ENCODE data around the gene GRM5.

GRM5 gene

DNA sequence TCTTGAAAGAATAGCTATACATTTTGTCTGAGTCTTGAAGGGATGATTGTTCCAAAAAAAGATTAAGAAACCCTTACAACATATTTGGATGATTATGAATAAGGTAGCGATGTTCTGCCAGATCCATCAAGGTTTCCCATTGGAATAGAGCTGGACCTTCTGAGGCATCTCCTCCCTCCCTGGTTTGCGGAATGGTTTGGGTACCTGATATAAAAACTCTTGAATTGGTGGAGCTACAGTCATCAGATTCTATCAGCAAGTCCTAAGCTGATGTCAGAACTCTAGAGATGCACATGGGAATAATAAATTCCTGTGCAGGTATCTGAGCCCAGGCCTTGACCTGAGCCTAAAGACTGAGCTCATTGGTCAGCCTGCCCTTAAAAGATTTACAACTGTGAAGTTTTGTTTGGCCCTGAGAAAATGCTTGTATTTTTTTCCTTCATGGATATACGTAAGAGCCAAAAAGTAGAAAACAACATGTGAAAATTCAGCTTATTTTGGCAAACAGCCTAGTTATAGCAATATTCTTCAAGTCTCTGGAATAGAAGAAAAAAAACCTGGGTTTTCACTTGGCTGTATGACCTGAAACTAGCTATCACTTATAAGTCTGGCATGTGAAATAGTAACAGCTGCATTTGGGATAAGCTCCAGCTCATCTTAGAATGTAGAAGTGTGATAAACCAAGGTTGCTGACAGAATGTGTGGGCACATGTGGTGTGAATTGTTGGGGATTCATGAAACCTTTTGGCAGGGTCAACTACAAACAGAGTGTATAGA is 462.5 kb downstream of the GRM5 start:
- DNase-seq: peak; percentile 60

DNA sequence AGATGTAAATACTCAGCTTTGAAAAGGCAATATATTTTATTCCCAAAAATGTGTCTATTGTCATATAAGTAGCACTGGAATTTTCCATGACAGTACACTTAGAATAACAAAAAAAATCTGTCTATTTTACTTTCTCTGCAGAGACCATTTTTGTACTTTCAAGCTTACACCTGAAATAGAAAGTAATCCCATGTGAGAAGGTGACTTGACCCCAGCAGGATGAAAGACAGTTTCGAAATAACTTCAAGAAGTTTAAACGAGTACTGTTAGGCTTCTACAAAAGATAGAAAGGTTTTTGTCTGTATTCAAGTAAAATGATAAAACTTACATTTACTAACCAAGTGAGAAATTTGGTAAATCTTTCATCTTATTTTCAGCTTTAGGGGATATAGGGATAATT is 468.4 kb downstream of the GRM5 start:
- no peak for DNase-seq

DNA sequence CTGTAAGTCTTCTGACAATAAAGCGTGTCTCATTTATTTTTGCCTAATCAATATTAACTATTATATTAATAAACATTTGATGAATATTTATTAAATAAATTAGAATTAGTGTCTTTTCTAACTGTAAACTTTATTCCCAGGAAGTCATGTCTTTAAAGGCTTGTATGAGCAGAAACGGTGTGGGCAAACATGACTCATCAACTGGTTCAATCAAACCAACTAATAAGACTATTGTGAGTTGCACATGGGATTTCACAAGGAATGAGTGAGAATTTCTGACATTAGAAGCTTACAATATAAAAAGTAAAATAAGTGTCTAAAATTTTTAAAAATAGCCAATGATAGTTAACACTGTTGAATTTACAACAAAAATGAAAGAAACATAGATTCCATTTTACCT is 469.0 kb downstream of the GRM5 start:
- peak; percentile 4 for DNase-seq

DNA sequence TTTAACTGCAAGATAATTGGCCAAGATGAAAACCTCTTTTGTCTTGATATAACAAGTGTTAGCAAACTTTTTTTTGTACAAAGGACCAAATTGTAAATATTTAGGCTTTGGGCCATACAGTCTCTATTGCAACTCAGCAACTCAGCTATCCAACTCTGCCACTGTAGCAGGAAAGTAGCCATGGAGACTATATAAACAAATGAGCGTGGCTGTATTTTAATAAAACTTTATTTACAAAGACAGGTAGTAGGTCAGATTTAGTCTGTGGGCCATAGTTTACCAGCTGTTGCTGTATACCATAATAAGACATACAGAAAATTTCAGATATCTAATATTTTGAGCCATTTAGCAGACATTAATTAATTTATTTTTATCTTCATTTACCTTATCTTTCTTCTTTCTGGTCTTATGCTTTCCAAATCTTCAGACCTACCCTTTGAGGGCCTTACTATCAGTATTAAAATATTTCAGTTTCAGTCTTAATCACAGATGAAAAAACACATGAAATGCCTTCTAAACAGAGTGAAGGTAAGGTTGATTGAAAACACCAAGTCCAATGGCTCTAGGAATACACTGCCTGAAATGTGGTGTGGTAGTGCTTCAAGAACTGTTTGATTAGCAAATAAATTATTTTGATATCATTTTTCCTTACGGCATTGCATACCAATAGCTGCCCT is 471.4 kb downstream of the GRM5 start:
- DNase-seq: no peak

DNA sequence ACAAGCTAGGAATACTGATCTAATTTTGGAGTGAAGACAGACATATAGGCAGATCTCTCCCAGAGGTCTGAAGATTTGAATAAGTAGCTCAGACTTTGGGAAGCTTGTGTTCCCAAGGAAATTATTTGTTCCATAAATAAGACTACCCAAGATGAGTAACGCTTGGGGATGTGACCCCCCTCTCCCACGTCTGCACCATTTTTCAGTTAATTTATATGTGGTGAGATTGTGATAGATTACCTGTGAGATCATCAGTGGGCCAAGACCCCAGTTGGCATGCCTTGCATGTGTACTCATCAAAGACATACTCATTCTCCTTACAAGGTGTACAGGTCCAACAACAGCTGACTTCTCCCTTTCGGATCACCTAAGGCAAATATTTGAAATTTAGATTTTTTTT is 475.4 kb downstream of the GRM5 start:
- peak; percentile 82 for DNase-seq

DNA sequence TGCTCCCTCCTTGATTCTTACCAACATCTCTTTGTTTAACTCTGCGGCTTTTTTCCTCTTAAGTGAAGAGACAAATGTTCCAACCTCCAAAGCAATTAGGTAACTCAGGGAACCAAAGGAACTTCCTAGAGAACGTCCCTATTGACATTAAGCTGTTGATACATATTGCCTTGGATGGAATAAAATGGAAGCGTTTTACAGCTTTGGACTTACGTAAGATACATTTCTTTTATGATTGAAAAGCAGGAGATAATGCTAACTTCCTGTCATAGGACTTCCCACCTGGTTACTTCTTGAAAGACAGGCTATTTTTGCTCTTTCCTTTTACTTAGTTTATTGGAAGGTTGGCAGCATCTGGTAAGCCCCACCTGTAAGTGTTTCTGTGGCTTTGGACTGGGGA is 482.5 kb downstream of the GRM5 start:
- DNase-seq: no peak

DNA sequence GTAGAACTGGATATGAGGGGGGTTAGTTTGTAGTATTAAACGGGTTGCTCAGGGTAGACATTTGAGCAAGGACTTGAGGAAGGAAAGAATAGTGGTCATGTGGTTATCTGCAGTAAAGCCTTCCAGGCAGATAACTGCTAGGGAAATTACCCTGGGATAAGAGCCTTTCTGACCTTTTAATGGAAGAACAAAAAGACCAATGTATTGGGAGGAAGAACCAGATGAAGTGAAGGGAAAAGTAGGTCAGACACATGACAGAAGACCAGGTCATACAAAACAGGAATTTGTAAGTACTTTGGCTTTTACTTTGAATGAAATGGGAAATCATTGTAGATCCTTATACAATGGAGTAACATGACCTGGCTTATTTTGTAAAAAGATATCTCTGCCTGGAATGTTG is 486.3 kb downstream of the GRM5 start:
- no peak for DNase-seq

DNA sequence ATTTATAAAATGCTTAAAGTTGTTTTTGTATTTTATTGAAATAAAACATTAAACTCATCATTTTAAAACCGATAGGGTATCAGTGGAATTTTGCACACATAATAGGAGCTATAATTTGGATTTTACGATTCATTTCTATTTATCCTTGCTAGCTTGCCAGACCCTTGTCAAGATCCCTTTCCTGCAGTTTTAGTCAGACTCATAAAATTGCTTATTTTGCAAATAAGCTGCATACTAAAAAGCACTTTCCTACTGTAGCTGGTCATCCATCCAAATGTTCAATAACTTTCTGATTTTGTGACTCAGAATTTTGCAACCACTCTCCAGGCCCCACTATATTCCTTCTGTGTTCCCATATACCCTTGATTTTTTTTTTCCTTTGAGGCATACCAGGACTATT is 489.0 kb downstream of the GRM5 start:
- no peak for DNase-seq

DNA sequence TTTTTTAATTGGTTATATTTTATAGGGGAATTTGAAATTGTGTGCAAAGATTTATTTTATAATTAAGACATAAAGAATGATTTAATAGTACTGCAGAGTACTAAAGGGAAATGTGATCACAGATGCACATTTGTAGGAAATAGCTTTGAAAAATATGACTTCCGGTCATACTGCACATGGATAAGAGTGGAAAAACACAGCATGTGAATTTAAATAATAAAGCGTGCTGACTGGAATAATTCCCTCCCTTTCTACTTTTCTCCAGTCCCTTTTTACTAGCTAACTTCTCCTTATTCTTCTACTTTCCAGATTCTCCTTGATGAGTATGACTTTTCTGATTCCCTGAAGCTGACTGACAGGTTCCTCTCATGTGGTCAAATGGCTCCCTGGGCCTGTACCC is 489.9 kb downstream of the GRM5 start:
- DNase-seq: no peak

DNA sequence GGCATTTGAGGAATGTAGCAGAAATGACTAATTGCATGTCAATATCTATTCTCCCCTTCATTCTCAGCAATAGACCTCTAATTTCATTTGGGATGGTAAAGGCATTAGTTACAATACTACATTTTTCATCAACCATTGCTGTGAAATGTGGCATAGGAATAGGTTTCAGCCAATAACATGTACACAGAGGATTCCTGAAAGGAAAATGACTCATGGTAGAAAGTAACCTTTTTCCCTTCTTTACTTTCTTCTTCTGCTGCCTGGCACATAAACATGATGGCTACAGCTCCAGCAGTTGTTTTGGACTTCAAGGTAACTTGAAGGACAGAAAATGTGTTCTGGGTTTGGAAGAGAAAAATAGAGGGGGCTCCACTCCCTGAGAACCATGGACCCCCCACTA is 496.4 kb downstream of the GRM5 start:
- peak; percentile 3 for DNase-seq

DNA sequence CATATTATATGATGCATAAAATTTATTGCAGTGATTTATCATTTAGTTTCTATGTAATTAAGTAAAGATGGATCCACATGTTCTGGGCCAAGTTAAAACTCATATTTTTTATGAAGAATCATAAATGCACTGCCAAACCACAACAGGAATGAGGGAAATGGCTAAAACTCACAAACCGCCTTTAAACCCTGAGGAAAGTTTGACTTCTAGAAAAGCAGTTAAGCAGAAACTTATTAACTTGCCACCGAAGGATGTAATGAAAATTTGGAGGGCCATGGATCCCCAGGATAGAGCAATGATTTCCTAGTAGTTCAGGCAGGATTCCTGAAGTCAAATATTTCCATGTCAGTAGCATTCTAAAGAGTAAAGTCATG is 510.0 kb downstream of the GRM5 start:
- DNase-seq: peak; percentile 87

DNA sequence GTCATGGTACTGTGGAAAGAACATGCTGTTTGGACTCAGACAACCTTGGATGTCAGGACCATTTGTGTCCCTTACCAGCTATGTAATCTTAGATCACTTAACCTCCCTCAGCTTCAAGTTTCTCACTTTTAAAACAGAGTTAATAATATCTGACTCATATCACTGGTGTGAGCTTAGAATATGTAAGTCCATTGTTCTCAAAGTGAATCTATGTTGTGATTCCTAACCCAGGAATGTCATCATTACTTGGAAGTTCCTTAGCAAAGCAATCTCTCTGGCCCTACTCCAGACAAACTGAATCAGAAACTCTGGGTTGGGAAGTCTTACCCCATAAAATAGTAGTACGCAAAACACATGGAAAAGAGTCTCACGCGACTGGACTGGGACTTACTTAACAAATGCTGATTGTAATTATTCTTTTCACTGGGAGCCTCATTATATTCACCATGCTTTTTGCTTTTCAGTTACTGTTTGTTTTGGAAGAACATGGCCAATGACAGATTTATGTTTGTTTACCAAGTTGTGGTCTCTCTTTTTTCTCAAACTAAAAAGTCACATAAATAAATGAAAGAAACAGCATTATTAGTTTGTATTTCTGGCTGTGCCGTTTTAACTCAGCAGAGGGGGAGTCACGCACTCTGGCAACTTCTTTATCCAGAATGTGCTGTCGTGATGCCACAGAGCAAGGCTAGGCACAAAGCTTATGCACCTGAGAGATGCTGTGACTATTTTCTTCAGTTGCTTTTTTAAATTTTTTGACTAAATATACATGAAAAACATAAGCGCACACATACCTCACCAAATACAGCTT is 510.6 kb downstream of the GRM5 start:
- peak; percentile 99 for DNase-seq

DNA sequence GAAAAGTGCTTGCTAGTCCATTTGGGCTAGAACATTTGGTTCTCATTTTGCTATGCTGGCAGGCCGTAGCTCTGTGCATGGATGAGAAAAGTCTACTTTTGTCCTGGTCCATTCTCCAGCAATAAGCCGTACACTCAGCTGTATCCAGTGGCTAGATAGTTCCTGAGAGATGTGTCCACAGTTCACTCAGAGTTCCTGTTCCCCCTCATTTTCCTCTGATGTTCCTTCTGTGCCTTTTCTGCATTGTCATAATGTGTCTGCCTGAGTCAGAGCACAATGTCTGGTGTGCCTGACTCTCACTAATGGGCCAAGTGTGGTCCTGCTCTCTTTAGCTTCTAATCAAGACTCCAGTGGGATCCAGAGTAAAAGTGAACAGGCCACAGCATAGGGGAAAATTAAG is 512.6 kb downstream of the GRM5 start:
- peak; percentile 65 for DNase-seq

DNA sequence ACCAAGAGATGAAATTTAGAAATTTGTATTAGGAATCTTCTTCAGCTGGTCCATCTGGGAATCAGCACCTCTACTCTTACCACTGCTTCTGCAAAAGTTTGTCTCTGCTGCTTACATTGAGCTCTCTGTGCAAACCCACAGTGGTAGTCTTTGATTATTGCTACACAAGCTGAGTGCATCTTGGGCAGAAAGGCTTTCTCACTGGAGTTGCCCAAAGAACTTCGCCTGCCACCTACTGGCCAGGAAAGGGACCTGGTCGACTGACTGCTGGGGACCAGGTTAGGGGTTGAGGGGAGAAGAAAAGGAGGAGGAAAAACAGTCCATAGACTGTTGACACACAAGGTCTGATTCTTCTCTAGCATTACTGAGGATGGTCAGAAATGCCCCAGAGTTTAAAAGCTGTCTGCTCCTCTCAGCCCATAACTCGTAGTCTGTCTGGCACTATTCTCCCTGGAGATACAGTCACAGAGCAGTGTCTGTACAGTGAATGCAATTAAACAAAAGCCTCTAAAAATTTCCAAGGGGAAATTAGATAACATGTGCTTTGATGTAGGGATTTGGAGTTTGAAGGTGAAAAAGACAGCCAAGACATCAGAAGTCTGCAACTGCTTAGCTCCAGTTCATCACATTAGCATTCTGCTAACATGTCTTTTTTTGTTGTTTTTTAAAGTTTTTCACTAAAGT is 513.3 kb downstream of the GRM5 start:
- DNase-seq: peak; percentile 46

DNA sequence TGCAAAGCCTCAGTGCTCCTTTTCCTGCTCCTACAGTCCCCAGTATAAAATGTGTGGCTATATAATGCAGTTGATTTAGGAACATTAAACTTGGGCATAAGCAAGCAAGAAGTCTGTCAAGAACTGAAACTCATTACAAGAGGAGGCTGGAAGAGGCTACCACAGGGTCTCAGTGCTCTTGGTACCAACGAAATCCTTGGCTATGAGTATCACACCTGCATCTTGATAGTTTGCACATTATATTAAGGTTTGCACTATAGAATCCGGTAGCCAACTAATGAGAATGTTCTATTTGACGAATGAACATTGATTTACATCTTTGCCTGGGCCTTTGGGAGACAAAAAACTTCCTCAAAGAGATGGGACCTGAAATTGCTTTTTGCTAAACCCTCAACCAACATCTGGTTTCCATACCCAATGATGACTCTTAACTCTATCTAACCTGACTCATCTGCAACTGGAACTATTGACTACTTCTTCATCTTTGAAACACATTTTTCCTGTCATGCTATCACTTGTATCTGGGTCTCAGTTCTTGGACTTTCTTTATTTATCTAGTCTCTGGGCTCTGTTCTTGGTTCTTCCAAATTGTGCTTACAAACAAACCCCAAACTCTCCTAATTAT is 521.0 kb downstream of the GRM5 start:
- peak; percentile 58 for DNase-seq

DNA sequence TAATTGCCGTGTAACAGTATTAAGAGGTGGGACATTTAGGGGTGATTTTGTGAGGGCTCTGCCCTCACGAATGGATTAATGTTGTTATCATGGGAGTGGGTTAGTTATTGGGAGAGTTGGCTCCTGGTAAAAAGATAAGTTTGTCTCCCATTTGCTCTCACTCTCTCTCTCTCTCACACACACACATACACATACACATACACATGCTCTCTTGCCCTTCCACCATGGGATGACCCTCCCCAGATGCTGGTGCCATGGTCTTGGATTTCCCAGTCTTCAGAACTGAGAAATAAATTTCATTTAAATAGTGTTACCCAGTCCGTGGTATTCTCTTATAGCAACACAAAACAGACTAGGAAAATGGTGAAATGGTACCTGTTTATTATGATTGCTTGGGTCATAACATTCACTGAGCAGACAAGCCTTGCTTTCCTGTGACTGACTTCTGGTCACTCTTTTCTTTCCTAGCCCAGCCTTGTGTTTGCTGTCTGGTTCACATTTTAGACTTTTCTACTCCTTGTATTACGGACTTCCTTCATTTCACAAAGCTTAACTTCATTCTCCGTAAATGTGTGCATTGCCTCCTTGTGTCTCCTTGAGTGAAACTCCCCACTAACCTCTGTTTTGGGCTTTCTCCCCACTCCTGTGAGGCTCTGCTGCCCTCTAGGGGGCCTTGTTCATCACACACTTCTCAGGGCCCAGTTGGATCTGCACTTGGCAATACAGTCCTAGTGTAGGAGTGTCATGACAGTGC is 521.7 kb downstream of the GRM5 start:
- peak; percentile 89 for DNase-seq

DNA sequence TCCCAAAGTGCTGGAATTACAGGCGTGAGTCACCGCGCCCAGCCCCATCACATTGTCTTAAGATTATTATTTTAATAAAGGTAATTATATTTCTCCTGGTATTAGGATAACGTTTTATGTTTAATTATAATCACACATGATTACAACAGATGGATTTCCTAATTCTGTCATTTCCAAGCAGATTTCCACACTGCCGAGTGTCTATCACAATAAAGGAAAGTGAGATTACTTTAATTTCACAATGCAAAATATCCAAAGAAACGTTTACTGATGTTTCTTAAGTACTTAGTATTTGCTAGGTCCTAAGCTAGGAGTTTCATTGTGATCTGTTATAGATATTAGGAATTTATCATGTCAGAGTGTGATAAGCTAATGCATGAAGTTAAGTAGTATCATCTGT is 524.8 kb downstream of the GRM5 start:
- DNase-seq: no peak

DNA sequence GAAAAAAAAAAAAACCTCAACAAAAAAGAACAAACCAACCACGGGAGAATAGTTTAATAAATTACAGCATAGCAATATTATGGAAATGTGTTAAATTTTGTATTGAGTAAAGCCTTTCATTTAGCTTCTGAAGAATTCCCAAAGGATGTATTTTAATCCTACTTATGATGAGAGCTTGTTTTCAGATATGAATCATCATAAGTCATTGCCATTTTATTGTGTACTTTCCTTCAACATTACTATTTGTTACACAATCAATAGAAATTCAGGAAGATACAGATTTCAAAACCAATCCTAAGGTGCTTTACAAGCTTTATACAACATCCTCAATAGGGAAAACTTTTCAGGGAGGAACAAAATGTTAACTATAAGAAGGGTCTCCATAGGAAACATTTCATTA is 527.7 kb downstream of the GRM5 start:
- DNase-seq: peak; percentile 63

DNA sequence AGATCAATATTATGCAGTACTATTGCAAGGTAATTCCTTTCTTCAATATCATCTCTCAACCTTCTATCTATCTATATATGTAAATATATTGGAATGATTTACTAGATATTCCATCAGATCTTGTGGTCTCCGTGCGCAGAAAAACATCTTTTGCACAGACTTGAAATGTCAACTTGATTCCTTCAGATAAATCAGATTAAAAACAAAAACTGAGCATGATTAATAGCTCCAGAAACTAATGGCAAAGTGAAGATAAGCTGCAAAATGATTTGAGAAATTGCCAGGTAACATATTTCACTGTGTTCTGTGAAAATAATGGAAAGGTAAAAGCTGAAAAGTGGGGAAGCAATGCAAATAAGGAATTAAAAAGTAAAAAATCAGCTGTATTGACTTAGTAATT is 528.2 kb downstream of the GRM5 start:
- DNase-seq: no peak

DNA sequence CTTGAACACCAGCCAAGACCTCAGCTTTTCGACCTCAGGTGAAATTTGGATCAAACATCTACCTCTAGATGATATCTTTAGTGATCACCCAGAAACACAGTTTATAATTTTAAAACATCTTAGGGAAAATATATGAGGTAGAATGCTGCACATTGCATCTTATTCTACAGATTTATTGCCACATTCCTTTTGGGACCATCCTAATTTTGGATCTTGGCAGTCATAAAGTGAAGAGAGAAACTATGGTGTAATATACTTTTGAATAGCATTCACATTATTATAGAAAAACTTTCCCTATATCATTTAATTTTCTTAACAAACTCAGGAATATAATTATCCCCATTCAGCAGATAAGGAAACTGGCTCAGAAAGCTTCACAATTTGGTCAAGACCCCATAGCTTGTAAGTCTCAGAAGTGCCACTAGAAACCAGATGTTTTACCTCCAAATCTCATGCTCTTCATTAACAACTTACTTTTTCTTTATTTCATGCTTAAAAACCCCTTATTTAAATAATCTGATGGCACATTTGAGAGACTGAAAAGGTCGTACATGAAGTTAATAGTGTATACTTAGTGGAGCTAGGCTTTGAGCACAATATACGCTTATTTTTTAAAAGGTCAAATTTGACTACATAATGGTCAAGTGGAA is 529.0 kb downstream of the GRM5 start:
- DNase-seq: no peak

DNA sequence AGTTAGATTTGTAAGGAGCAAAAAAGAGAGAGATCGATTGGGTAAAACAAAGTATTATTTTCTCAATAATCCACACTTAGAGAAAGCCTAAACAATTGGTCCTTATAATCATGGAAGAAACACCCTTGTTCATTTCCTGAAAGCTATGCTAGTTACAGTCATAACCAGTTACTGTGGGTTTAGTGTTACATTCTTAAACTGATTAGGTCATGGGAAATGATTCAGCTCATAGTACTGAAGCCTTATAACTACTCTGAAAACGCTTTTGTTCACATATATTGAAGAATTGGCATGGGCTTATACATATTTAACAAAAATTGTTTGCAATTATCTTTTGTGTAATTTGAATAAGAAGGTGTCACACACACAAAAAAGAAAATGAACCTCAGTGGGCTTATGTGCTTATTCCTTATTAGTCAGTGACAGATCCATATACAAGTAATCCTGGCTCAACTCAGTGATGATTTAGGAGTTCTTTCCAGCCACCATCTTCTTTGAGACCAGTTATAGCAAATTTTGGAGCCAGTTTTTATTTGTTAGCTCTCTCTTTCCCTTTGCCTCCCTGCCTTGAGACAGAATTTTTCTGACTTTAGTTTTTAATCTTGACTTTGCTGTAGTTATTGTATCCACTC is 529.8 kb downstream of the GRM5 start:
- peak; percentile 92 for DNase-seq

Data from fibroblast of skin of right biceps (primary cell).